ENCODE measurements around the gene GABBR2.

- TF ChIP-seq POLR2AphosphoS5 (IDR thresholded peaks at IDR 0.05; ENCODE audit: low read depth, low read length) (no peak), CTCF (IDR thresholded peaks at IDR 0.05) (no peak), REST (IDR thresholded peaks at IDR 0.05; ENCODE audit: insufficient read depth in 1 of 2, low read depth in 2 of 2, low read length in 1 of 2) (no peak), TCF7L2 (IDR thresholded peaks at IDR 0.05; ENCODE audit: low read depth, low read length) (no peak)
These were observed 156.4 kb downstream of the GABBR2 start for GRCh38 chr9:98552331-98552730.
